ENCODE results near the gene BTNL8. TPM values are rescaled to one million over a fixed set of nuclear protein-coding genes. Genes with fewer than 3 reads are reported as not detected.

BTNL8 gene
- total and polyA plus RNA-seq, 2 of the 13 experiments (the other 11 are each of a cell fraction or from before 2014, with no cell fraction given): not detected

GRCh38 chr5:180875860-180876426, 23.0 kb upstream of the BTNL8 start:
- Histone ChIP-seq H2AFZ (ENCODE audit: low read length) (no peak overlapping the region), H3K9ac (ENCODE audit: insufficient read depth, low read depth, low read length) (no peak overlapping the region), H3K4me2 (ENCODE audit: low read depth, low read length) (no peak overlapping the region), H3K4me1 (ENCODE audit: insufficient read depth, low read length) (no peaks in the 10 kb centered on the region), H3K27ac (ENCODE audit: extremely low read length, insufficient read depth, low read length) (no peak overlapping the region), H3K27me3 (ENCODE audit: control insufficient read depth in 1 of 2, insufficient read depth in 2 of 2, low read length in 2 of 2) (no peaks in the 10 kb centered on the region), H3K9me3 (ENCODE audit: low read length) (no peaks in the 10 kb centered on the region), H3K4me3 (replicated peaks in 1 of 3; ENCODE audit: insufficient read depth in 1 of 3, low read depth in 2 of 3, low read length in 3 of 3) (no peak overlapping the region), H4K20me1 (ENCODE audit: insufficient read depth, low read length) (no peaks in the 10 kb centered on the region), H3K79me2 (ENCODE audit: insufficient read depth, low read length) (no peaks in the 10 kb centered on the region), H3K36me3 (replicated peaks in 1 of 2; ENCODE audit: control insufficient read depth in 1 of 2, insufficient read depth in 2 of 2, low read length in 2 of 2) (no peaks in the 10 kb centered on the region)
- 56% methylated on average over 10 of the region's 10 CpGs for WGBS (ENCODE audit: low lambda C conversion rate)
- BruUV-seq (replicated peaks): no TSS peak
- intact Hi-C loops (cut with micrococcal nuclease; ENCODE audit: unreplicated experiment): no loop called here
- no peak for ATAC-seq
- FAIRE-seq: no peak
- ChIA-PET CTCF (ENCODE audit: low intra/inter-chr PET ratio, low total read pairs) (no interaction called here), POLR2A (no interaction called here)
- in situ Hi-C loops (cut with HindIII; ENCODE audit: extremely low pct_ligation_motif_present, low pct_unique_long_range_greater_than_20kb): no loop called here
- DNase-seq (ENCODE audit: low spot score): no peak
- TF ChIP-seq ZBTB26 (CRISPR knock-in tag; IDR thresholded peaks at IDR 0.05; ENCODE audit: borderline replicate concordance) (no peak), ZNF562 (CRISPR knock-in tag; IDR thresholded peaks at IDR 0.05; ENCODE audit: borderline replicate concordance) (no peak), MAFG (CRISPR knock-in tag; IDR thresholded peaks at IDR 0.05) (no peak), GMEB1 (CRISPR knock-in tag; IDR thresholded peaks at IDR 0.05; ENCODE audit: borderline replicate concordance) (no peak), MATR3 (CRISPR knock-in tag; IDR thresholded peaks at IDR 0.05) (no peak)

Data from HepG2 (cell line).